HepG2 (cell line): Measurements from ENCODE around the gene NMT2. TPM values are rescaled to one million over a fixed set of nuclear protein-coding genes. Genes with fewer than 3 reads are reported as not detected.

Experiments
- ELF1 ChIP-seq: sonication (generic); formaldehyde crosslinking; IDR thresholded peaks from 2 replicates; pipeline ENCODE4 v1.4.0; 2020; ENCODE audit warnings: missing genetic modification reagents
- MTF1 ChIP-seq: sonication (generic); formaldehyde crosslinking; IDR thresholded peaks from 2 replicates; pipeline ENCODE4 v1.5.0; 2020; ENCODE audit warnings: missing genetic modification reagents
- POGK ChIP-seq: sonication (generic); formaldehyde crosslinking; conservative IDR thresholded peaks from 2 replicates; pipeline ENCODE4 v1.8.0; 2022; ENCODE audit warnings: mild to moderate bottlenecking, moderate library complexity, missing genetic modification reagents
- RARG ChIP-seq: sonication (generic); formaldehyde crosslinking; IDR thresholded peaks from 2 replicates; pipeline ENCODE4 v1.4.0; 2020; ENCODE audit warnings: low read depth, mild to moderate bottlenecking, missing genetic modification reagents
- ZNF138 ChIP-seq: sonication (generic); formaldehyde crosslinking; IDR thresholded peaks from 2 replicates; pipeline ENCODE4 v1.5.0; 2020; ENCODE audit warnings: mild to moderate bottlenecking, low read depth, missing genetic modification reagents
- ZNF24 ChIP-seq: fragments of 450-650 bp; IDR thresholded peaks from 2 replicates; pipeline ENCODE4 v1.6.1; 2017; ENCODE audit warnings: antibody characterized with exemption, mild to moderate bottlenecking
- ZNF292 ChIP-seq: sonication (generic); formaldehyde crosslinking; IDR thresholded peaks from 2 replicates; pipeline ENCODE4 v1.8.1; 2022; ENCODE audit warnings: mild to moderate bottlenecking, low read depth, missing genetic modification reagents, borderline replicate concordance
- ZNF33B ChIP-seq: sonication (generic); formaldehyde crosslinking; IDR thresholded peaks from 2 replicates; pipeline ENCODE4 v1.5.1; 2020; ENCODE audit warnings: mild to moderate bottlenecking, missing genetic modification reagents
- ZNF672 ChIP-seq: sonication (generic); formaldehyde crosslinking; IDR thresholded peaks from 2 replicates; pipeline ENCODE4 v1.8.1; 2022; ENCODE audit warnings: missing genetic modification reagents
- ZNF704 ChIP-seq: sonication (generic); formaldehyde crosslinking; IDR thresholded peaks from 2 replicates; pipeline ENCODE4 v1.8.1; 2023; ENCODE audit warnings: mild to moderate bottlenecking, inconsistent platforms, moderate library complexity, missing genetic modification reagents, borderline replicate concordance
- ZNF713 ChIP-seq: sonication (generic); formaldehyde crosslinking; IDR thresholded peaks from 2 replicates; pipeline ENCODE4 v1.4.0; 2020; ENCODE audit warnings: mild to moderate bottlenecking, missing genetic modification reagents
- ZNF766 ChIP-seq: sonication (generic); formaldehyde crosslinking; IDR thresholded peaks from 2 replicates; pipeline ENCODE4 v1.5.0; 2020; ENCODE audit warnings: missing genetic modification reagents, borderline replicate concordance
- ZNF775 ChIP-seq: sonication (generic); formaldehyde crosslinking; IDR thresholded peaks from 2 replicates; pipeline ENCODE4 v1.4.0; 2020; ENCODE audit warnings: missing genetic modification reagents, mild to moderate bottlenecking, moderate library complexity, borderline replicate concordance
- ZNF790 ChIP-seq: sonication (generic); formaldehyde crosslinking; IDR thresholded peaks from 2 replicates; pipeline ENCODE4 v1.8.0; 2022; ENCODE audit warnings: missing genetic modification reagents, mild to moderate bottlenecking, borderline replicate concordance
- ZNF841 ChIP-seq: sonication (generic); formaldehyde crosslinking; IDR thresholded peaks from 2 replicates; pipeline ENCODE4 v1.8.1; 2023; ENCODE audit warnings: missing genetic modification reagents, borderline replicate concordance
- polyA plus RNA-seq, 8 experiments: library from polyadenylated mRNA; depleted of rRNA in 3 of 8; stranded (reverse) in 7 of 8; unstranded in 1 of 8; fragments of >200 nt; fragmentation: Illumina TruSeq in 4 of 8; extraction: Trizol in 4 of 8; gene quantifications; 2 replicates each; pipeline versions ENCODE4 v1.2.1 to v1.2.3, GENCODE V29; 2011 to 2016; ENCODE audit warnings: low read depth in 4 of 8, missing spikeins in 1 of 8, mixed read lengths in 1 of 8; ENCODE audit not compliant: insufficient read depth in 1 of 8
- total RNA-seq, 5 experiments: library from RNA; depleted of rRNA; stranded (reverse); fragments of >200 nt; fragmentation: Illumina TruSeq; extraction: Trizol; gene quantifications; 2 replicates each; pipeline ENCODE4 v1.2.3, GENCODE V29; 2016; ENCODE audit warnings: low read depth in 1 of 5
- TF ChIP-seq, protein P1 (sequence below), 2 experiments: fragments of 450-650 bp in 1 of 2; sonication (generic) in 1 of 2; formaldehyde crosslinking in 1 of 2; IDR thresholded peaks; 2 replicates each; pipeline versions ENCODE4 v1.6.1 to v1.8.0; 2016 to 2022; ENCODE audit warnings: antibody characterized with exemption in 1 of 2, mild to moderate bottlenecking in 1 of 2, missing genetic modification reagents in 1 of 2

Gene NMT2
- total and polyA plus RNA-seq, 2 of the 13 experiments (the other 11 are each of a cell fraction or from before 2014, with no cell fraction given), result 10.1 to 23.8 TPM

GRCh38 chr10:15168291-15168785 lies at the start of gene NMT2 (continued):
- TF ChIP-seq, protein P1, sequence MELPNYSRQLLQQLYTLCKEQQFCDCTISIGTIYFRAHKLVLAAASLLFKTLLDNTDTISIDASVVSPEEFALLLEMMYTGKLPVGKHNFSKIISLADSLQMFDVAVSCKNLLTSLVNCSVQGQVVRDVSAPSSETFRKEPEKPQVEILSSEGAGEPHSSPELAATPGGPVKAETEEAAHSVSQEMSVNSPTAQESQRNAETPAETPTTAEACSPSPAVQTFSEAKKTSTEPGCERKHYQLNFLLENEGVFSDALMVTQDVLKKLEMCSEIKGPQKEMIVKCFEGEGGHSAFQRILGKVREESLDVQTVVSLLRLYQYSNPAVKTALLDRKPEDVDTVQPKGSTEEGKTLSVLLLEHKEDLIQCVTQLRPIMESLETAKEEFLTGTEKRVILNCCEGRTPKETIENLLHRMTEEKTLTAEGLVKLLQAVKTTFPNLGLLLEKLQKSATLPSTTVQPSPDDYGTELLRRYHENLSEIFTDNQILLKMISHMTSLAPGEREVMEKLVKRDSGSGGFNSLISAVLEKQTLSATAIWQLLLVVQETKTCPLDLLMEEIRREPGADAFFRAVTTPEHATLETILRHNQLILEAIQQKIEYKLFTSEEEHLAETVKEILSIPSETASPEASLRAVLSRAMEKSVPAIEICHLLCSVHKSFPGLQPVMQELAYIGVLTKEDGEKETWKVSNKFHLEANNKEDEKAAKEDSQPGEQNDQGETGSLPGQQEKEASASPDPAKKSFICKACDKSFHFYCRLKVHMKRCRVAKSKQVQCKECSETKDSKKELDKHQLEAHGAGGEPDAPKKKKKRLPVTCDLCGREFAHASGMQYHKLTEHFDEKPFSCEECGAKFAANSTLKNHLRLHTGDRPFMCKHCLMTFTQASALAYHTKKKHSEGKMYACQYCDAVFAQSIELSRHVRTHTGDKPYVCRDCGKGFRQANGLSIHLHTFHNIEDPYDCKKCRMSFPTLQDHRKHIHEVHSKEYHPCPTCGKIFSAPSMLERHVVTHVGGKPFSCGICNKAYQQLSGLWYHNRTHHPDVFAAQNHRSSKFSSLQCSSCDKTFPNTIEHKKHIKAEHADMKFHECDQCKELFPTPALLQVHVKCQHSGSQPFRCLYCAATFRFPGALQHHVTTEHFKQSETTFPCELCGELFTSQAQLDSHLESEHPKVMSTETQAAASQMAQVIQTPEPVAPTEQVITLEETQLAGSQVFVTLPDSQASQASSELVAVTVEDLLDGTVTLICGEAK (IDR thresholded peaks at IDR 0.05), result no peak
- TF ChIP-seq, protein P1 (CRISPR knock-in tag; IDR thresholded peaks at IDR 0.05), result 0 out of 2 replicates have a peak, but pooled peaks have one; percentile 14
- TF ChIP-seq ZNF292 (CRISPR knock-in tag) (no peak), ZNF775 (CRISPR knock-in tag) (no peak), ZNF33B (CRISPR knock-in tag) (no peak), ZNF713 (CRISPR knock-in tag) (no peak), ELF1 (CRISPR knock-in tag) (no peak), RARG (CRISPR knock-in tag) (no peak), ZNF790 (CRISPR knock-in tag) (peak; percentile 86; the same call in 1 of the 2 replicates), ZNF704 (CRISPR knock-in tag) (no peak), MTF1 (no peak), ZNF672 (CRISPR knock-in tag) (0 out of 2 replicates have a peak, but pooled peaks have one; percentile 33), POGK (CRISPR knock-in tag) (peak; percentile 80), ZNF766 (CRISPR knock-in tag) (0 out of 2 replicates have a peak, but pooled peaks have one; percentile 42), ZNF841 (CRISPR knock-in tag) (0 out of 2 replicates have a peak, but pooled peaks have one; percentile 32), ZNF24 (no peak), ZNF138 (CRISPR knock-in tag) (no peak)
